Upper lobe of left lung (tissue), 6 donors: ENCODE results near the gene TRAF2. TPM values are rescaled to one million over a fixed set of nuclear protein-coding genes. Genes with fewer than 3 reads are reported as not detected.
A peak's percentile ranks its signal among the peaks of the same experiment; 100 is the strongest.

Experiments
- ATAC-seq, 2 donors: fragments of 200-7000 bp; cut with Tn5 transposase; one replicate each; pipeline ENCODE4 v1.9.1; 2022; ENCODE audit warnings: mild to moderate bottlenecking in 2 of 2, moderate library complexity in 2 of 2; ENCODE audit not compliant: low FRiP score in 2 of 2
- DNase-seq, 2 donors: peaks; one replicate each; pipeline ENCODE4 v3.0.0-alpha.2; 2019 to 2020
- H3K27ac ChIP-seq, 4 donors: fragments of 200-600 bp; sonication (generic); one replicate each; pipeline ENCODE4 v1.5.1; 2016 to 2019
- H3K27me3 ChIP-seq, 4 donors: fragments of 200-600 bp; sonication (generic); one replicate each; pipeline ENCODE4 v1.5.1; 2017 to 2019
- H3K36me3 ChIP-seq, 4 donors: fragments of 200-600 bp; sonication (generic); one replicate each; pipeline ENCODE4 v1.5.1; 2016 to 2019
- H3K4me1 ChIP-seq, 4 donors: fragments of 200-600 bp; sonication (generic); one replicate each; pipeline ENCODE4 v1.5.1; 2018 to 2019
- H3K4me3 ChIP-seq, 4 donors: fragments of 200-600 bp; sonication (generic); one replicate each; pipeline ENCODE4 v1.5.1; 2017 to 2019; ENCODE audit warnings: mild to moderate bottlenecking in 2 of 4, moderate library complexity in 1 of 4
- H3K9me3 ChIP-seq, 4 donors: fragments of 200-600 bp; sonication (generic); one replicate each; pipeline ENCODE4 v1.5.1; 2018 to 2019
- EP300 ChIP-seq, 4 donors: sonication (generic); formaldehyde crosslinking; IDR thresholded peaks; one replicate each; pipeline ENCODE4 v1.5.1; 2017; ENCODE audit warnings: antibody characterized with exemption in 4 of 4, control low read depth in 2 of 4
- POLR2A ChIP-seq, 4 donors: fragments of 450-650 bp; IDR thresholded peaks; one replicate each; pipeline ENCODE4 v1.5.1; 2016 to 2017; ENCODE audit warnings: antibody characterized with exemption in 4 of 4, mild to moderate bottlenecking in 2 of 4
- POLR2AphosphoS5 ChIP-seq, 2 donors: sonication (generic); formaldehyde crosslinking; IDR thresholded peaks; one replicate each; pipeline ENCODE4 v1.5.1; 2017; ENCODE audit warnings: antibody characterized with exemption in 2 of 2
- WGBS, 2 donors: methylation state at CpG; one replicate each; pipeline ENCODE4 v1.1.5; 2017 to 2018; 5-methylcytosine and 5-hydroxymethylcytosine counted together
- total RNA-seq, 6 donors: library from RNA; depleted of rRNA in 4 of 6; stranded (reverse); fragments of >200 nt in 4 of 6; gene quantifications; one replicate each; pipeline versions ENCODE4 v1.1.0 to v1.2.1, GENCODE V29; 2016 to 2021
- TF ChIP-seq, protein P1 (sequence below), 6 experiments: fragments of 450-650 bp in 4 of 6; fragments of 200-600 bp in 2 of 6; sonication (generic) in 2 of 6; IDR thresholded peaks; one replicate each; pipeline ENCODE4 v1.5.1; 2016 to 2019; ENCODE audit warnings: antibody characterized with exemption in 6 of 6
- donor health status: DM: no; HTN: no; CAD: no; lungs with moderate emphysema.
- donor health status: DM: no; HTN: yes; CAD: no; lungs with severe emphysema.

TRAF2 gene
- total RNA-seq, 6 donors from 2014 or later: 10.6 to 20.8 (median 13.4) TPM

GRCh38 chr9:136901516-136902258 is 15.4 kb downstream of the TRAF2 start:
- no peaks in the 10 kb centered on the region for H3K27me3 ChIP-seq
- peaks cover 0 to 29% (median 15%) of the 10 kb centered on the region in 4 donors for H3K36me3 ChIP-seq
- WGBS, 2 donors: 27 to 34% methylated on average over 15 to 20 of the region's 20 CpGs
- H3K9me3 ChIP-seq: no peaks in the 10 kb centered on the region
- TF ChIP-seq POLR2AphosphoS5 (IDR thresholded peaks at IDR 0.05): no peak
- no peak for TF ChIP-seq EP300 (IDR thresholded peaks at IDR 0.05)
- peak in 1 of 4 donors; percentile 18 for TF ChIP-seq POLR2A (IDR thresholded peaks at IDR 0.05)
- TF ChIP-seq, protein P1, sequence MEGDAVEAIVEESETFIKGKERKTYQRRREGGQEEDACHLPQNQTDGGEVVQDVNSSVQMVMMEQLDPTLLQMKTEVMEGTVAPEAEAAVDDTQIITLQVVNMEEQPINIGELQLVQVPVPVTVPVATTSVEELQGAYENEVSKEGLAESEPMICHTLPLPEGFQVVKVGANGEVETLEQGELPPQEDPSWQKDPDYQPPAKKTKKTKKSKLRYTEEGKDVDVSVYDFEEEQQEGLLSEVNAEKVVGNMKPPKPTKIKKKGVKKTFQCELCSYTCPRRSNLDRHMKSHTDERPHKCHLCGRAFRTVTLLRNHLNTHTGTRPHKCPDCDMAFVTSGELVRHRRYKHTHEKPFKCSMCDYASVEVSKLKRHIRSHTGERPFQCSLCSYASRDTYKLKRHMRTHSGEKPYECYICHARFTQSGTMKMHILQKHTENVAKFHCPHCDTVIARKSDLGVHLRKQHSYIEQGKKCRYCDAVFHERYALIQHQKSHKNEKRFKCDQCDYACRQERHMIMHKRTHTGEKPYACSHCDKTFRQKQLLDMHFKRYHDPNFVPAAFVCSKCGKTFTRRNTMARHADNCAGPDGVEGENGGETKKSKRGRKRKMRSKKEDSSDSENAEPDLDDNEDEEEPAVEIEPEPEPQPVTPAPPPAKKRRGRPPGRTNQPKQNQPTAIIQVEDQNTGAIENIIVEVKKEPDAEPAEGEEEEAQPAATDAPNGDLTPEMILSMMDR (IDR thresholded peaks at IDR 0.05): no peak
- H3K27ac ChIP-seq: peak overlapping the region; percentile 81 to 90 (median 84)
- peaks cover 30 to 37% (median 33%) of the 10 kb centered on the region in 4 donors for H3K4me1 ChIP-seq
- DNase-seq (peak; percentile 42 to 62), ATAC-seq (peak; percentile 51 to 78)
- peak overlapping the region in 2 of 4 donors; percentile 3 to 19 for H3K4me3 ChIP-seq

GRCh38 chr9:136902259-136902821 is 16.0 kb downstream of the TRAF2 start:
- H3K36me3 ChIP-seq: peaks cover 0 to 35% (median 20%) of the 10 kb centered on the region in 4 donors
- peaks cover 30 to 37% (median 33%) of the 10 kb centered on the region in 4 donors for H3K4me1 ChIP-seq
- peak in 2 of 4 donors; percentile 61 to 88 for TF ChIP-seq EP300 (IDR thresholded peaks at IDR 0.05)
- peak in 2 of 4 donors; percentile 38 to 48 for TF ChIP-seq POLR2A (IDR thresholded peaks at IDR 0.05)
- peak; percentile 58 to 65 for TF ChIP-seq POLR2AphosphoS5 (IDR thresholded peaks at IDR 0.05)
- TF ChIP-seq, protein P1 (IDR thresholded peaks at IDR 0.05): peak in 1 of 6 experiments; percentile 5
- H3K27me3 ChIP-seq: no peaks in the 10 kb centered on the region
- peak overlapping the region in 2 of 4 donors; percentile 3 to 19 for H3K4me3 ChIP-seq
- no peaks in the 10 kb centered on the region for H3K9me3 ChIP-seq
- DNase-seq: peak; percentile 87 to 94
- ATAC-seq: peak; percentile 83 to 90
- H3K27ac ChIP-seq: peak overlapping the region; percentile 81 to 90 (median 84)
- 5 to 14% methylated on average over 11 to 15 of the region's 15 CpGs for WGBS, 2 donors

DNA sequence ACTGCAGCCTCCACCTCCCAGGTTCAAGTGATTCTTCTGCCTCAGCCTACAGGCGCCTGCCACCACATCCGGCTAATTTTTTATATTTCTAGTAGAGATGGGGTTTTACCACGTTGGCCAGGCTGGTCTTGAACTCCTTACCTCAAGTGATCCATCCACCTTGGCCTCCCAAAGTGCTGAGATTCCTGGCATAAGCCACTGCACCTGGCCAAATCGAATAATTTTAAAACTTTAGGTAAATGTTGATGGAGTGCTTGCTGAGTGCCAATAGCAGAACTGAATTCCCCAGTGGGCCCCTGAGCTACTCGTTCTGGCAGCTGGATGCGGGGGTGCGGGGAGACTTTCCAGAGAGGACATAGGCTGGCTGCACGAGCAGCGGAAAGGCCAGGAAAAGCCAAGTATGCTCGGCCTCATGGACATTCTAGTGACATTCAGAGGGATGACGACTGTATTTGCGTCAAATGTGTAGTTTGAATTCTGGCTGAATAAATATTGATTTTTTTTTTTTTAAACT is 16.8 kb downstream of the TRAF2 start:
- ATAC-seq: no peak
- no peaks in the 10 kb centered on the region for H3K27me3 ChIP-seq
- H3K4me3 ChIP-seq: no peak overlapping the region
- peak in 1 of 2 donors; percentile 68 for DNase-seq
- peak overlapping the region; percentile 81 to 90 (median 84) for H3K27ac ChIP-seq
- peaks cover 0 to 43% (median 27%) of the 10 kb centered on the region in 4 donors for H3K36me3 ChIP-seq
- H3K9me3 ChIP-seq: no peaks in the 10 kb centered on the region
- TF ChIP-seq, protein P1 (IDR thresholded peaks at IDR 0.05): no peak
- TF ChIP-seq POLR2AphosphoS5 (IDR thresholded peaks at IDR 0.05): no peak
- TF ChIP-seq EP300 (IDR thresholded peaks at IDR 0.05): peak in 1 of 4 donors; percentile 54
- no peak for TF ChIP-seq POLR2A (IDR thresholded peaks at IDR 0.05)
- H3K4me1 ChIP-seq: peaks cover 30 to 37% (median 33%) of the 10 kb centered on the region in 4 donors
- WGBS, 2 donors: 61 to 68% methylated on average over 12 of the region's 12 CpGs

DNA sequence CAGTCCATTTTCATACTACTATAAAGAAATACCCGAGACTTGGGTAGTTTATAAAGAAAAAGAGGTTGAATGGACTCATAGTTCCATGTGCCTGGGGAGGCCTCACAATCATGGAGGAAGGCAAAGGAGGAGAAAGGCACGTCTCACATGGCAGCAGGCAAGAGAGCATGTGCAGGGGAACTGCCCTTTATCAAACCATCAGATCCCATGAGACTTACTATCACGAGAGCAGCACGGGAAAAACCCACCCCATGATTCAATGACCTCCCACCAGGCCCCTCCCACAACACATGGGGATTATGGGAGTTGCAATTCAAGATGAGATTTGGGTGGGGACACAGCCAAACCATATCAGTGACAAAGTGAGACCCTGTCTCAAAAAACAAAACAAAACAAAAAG is 19.9 kb downstream of the TRAF2 start:
- ATAC-seq: no peak
- Histone ChIP-seq H3K27ac (no peak overlapping the region), H3K27me3 (no peaks in the 10 kb centered on the region)

More for the DNA sequence above, 19.9 kb downstream of the TRAF2 start:
- Histone ChIP-seq H3K4me3 (no peak overlapping the region), H3K4me1 (peaks cover 22 to 26% (median 25%) of the 10 kb centered on the region in 4 donors), H3K9me3 (no peaks in the 10 kb centered on the region), H3K36me3 (peaks cover 0 to 46% (median 36%) of the 10 kb centered on the region in 4 donors)
- DNase-seq: no peak
- TF ChIP-seq POLR2AphosphoS5 (IDR thresholded peaks at IDR 0.05) (no peak), POLR2A (IDR thresholded peaks at IDR 0.05) (no peak), EP300 (IDR thresholded peaks at IDR 0.05) (no peak)
- TF ChIP-seq, protein P1 (IDR thresholded peaks at IDR 0.05): no peak
- WGBS, 2 donors: 76 to 82% methylated on average over 4 of the region's 4 CpGs
